NCI-H1417 (cell line): Measurements from ENCODE around the gene TRPV3.
"Not testable (repeated sequence)": the region's sequence is repeated elsewhere in the genome, so short reads cannot be mapped to it uniquely, and the experiment has no call there.

Experiments used
- DNase-seq, 3 experiments: peaks; one replicate each; lab custom pipeline; 2025; lab: John Stamatoyannopoulos, UW

The TRPV3 gene

DNA sequence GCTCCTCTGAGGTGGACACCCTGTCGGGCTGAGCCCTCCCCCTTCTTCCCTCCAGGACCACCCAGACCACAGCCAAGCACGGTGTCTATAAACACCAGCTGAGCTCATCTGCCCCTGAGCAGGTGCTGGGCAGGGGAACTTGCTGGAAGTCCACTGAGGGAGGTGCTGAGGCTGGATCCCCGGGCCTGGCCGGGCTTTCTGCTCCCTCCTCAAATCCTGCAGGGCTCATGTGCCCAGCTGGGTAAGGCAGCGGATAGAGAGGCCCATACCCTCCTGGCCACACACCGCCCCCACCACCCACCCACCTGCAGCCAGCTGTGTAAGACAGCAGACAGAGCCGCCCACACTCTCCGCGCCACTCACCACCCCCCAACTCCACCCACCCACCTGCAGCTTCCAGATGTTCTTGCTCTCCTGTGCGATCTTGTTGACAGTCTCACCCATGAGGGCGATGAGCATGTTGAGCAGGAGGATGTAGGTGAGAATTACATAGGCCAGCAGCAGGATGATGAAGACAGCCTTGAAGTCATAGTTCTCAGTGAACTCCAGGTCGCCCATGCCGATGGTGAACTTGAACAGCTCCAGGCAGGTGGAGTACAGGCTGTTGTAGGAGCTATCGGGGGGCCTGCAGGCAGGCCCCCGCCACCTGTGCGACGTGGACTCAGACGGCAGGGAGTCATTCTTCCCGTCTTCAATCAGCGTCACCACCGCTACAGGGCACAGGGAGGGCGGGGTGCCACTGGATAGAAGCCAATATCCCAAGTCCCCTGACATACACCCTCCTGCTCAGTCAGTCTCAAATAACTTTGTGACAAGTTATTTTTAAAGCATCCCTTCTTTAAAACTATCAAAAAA lies 15.9 kb upstream of the TRPV3 start:
- no peak for DNase-seq

DNA sequence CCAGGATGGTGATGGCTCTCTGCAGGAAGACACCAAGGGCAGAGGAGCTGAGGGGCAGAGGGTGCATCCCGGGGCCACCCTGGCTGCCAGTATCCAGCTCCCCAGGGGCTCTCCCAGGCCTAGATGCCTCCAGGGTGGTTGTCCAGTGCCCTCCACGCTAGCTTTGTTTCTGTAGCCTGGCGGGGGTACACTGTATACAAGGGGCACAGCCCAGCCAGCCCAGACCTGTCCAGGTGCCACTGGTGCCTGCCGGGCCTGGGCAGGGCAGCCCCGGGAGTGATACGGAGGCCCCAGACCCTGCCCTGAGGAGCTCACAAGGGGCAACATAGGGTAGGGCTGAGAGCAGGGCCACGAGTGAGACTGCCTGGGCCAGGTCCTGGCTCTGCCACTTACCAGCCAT lies 14.6 kb upstream of the TRPV3 start:
- DNase-seq: no peak

DNA sequence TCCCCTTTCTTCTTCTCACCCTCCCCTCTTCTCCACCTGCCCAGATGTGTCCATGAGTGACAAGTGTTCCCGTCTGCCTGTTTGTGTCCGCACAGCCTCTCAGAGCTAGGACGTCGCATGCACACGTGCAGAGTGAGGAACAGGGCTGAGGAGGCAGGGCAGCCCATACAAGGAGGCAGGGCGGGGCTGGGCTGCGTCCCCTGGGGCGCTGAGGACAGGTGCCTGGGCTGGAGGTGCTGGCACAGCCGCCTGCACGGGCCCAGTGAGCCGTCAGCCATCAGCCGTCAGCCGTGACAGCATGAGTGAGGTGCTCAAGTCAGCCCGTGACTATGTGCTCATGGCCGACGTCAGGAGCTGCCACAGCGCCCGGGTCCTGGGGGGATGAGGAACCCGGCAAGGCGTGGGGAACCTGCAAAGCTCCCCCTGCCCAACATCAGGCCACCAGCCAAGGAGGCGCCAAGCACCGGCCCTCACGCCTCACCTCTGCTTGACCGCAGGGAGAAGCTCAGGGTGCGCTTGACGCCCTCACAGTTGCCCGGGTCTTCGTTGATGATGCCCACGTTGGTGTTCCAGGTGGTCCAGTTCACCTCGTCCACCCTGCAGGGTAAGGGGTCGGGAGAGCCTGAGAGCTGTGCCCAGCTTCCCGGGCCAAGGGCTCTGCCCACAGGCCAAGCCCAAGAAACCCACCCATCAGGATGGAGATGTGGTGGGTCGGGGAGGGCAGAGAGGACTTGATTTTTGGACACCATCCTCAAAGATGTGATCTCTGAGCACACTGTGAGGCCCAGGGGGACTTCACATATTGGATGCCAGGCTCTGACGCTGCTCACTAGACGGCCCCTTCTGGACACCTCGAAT lies 13.7 kb upstream of the TRPV3 start:
- DNase-seq: peak in 1 of 3 experiments; percentile 77

DNA sequence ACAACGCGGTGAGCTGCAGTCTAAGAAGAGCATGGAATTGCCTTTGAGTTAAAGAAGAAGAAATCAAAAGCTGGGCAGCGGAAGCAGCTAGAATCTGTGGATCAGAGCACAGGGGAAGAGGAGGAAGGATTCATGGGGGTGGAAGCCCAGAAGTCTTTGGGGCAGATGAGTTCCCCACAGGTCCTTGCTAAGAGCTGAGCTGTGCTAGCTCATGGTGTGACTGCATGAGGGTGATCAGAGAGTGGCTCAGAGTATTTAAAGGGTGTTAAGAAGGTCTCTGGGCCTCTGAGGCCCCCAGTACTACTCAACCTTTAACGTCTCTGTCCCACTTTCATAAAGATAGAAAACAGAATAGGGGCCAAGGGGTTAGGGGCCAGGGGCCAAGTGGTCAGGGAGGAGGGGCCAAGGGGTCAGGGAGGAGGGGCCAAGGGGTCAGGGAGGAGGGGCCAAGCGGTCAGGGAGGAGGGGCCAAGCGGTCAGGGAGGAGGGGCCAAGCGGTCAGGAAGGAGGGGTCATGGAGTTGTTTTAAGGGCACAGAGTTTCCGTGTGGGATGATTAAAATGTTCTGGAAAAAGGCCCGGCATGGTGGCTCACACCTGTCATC lies 12.0 kb upstream of the TRPV3 start:
- no peak for DNase-seq

DNA sequence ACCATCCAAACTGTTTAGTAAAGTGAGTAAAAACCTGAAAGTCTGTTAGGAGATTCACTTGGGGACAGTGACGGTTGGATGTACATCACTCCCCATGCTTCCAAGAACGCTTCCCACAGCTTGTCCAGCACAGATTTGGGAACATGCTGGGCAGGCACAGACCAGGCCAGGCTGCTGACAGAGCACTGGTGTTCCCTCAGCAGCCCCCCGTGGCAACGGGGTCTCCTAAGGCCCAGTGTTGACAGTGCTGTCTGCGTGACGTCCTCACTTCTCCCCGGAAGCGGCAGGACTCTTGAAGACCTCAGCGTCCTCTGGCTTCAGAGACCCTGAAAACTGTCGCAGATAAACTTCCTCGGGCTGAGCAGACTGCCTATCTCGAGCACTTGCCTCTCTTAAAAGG lies 8.9 kb upstream of the TRPV3 start:
- no peak for DNase-seq

DNA sequence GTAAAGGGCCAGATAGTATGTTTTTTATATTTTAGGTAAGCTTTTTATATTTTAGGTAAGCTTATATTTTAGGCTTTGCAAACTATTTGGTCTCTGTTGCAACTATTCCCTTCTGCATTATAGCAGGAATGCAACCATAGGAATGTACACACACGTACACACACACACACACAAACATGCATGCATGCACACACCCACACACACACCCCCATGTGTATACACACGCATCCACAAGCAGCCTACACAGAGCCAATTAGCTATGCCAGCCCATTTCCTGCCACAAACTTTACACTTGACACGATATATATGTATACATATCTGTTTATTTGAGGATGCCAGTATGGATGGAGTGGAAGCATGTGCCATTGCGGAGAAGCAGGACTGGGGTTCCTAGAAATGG lies 7.5 kb upstream of the TRPV3 start:
- DNase-seq: no peak

DNA sequence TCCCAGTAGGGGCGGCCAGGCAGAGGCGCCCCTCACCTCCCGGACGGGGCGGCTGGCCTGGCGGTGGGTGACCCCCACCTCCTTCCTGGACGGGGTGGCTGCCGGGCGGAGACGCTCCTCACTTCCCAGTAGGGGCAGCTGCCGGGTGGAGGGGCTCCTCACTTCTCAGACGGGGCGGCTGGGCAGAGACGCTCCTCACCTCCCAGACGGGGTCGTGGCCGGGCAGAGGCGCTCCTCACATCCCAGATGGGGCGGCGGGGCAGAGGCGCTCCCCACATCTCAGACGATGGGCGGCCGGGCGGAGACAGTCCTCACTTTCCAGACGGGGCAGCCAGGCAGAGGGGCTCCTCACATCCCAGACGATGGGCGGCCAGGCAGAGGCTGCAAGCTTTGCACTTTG lies 6.6 kb upstream of the TRPV3 start:
- DNase-seq: not testable (repeated sequence)

DNA sequence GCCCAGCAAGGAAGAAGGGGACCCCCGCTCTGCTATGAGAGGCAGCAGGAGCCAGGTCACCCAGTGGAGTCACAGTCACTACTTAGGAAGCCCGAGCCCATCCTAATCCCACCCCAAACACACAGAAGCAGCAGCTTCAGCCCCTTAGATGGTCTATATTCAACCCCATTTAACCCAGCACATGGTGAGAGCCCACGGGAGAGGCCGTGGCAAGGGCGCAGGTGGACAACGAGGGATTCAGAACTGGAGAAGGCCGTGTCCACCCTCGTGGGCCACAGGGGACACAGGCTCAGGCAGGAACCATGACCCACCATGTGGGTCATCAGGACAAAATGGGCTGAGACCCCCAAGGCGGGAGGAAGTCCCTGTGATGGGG lies 1.6 kb upstream of the TRPV3 start:
- no peak for DNase-seq

DNA sequence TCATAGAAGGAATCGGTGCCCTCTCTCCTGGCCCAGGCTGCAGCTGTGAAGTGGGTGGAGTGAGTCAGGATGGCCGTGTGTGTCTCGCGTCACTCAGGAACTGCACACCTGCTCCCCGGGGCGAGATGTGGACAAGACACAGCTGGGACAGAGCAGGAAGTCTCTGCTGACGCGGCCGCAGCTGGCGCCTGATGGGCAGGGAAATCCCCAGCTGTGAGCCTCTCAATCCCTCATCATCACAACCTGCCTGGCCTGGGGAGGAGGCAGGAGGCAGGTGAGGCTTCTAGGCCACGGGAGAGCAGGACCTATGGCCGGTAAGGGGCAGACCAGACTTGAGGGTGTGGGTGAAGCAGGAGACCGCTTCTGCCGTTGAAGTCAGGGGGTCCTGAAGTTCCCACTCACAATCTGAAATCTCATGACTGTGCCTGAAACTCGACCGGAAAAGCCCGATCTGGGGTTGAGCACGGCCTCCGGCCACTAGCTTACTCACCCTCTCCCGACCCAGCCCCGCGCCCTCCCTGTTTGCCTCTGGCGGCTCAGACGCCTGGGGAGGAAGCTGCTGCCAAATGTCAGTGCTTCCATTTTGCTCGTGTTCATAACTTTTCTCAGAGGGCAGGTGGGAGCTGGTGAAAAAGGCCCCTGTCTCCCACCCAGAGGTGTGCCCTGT lies 1.1 kb upstream of the TRPV3 start:
- peak; percentile 15 to 62 (median 43) for DNase-seq

DNA sequence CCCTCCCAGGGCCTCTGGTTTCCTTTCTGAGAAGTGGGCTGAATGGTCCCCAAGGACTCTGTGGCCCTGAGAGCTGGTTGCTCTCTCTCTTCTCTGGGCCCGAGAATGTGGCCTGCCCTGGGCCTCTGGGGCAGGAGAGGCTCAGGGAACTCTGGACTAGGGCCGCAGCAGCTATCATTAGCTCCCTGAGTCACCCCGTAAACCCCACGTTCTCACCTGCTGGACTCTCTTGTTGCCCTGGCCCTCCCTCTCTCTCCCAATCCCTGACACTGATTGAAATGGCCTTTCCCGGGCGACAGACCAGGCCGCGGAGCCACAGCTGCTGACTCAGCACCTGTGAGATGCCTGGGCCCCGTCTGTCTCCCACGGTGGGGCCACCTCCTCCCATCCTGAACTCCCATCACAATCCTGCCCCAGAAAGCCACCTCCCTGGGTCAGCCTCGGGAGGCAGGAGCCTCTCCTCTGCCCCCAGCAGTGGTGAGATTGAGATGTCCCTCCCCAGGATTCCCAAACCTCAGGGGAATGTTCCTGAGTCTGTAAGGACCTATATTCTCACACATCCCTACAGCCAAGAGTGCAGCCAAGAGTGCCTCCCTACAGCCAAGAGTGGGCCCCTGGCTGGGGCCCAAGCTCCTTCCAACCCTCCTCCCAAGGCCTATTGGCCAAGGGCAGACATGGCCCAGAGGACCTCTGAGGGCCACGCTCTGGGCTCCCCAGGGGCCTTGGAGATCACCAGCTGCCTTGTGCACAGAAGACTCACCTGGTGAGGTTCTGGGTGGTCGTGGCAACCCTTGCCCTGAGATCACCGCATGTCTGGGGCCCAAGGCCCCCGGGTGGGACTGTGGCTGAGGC lies 470 bp downstream of the TRPV3 start:
- DNase-seq: no peak

DNA sequence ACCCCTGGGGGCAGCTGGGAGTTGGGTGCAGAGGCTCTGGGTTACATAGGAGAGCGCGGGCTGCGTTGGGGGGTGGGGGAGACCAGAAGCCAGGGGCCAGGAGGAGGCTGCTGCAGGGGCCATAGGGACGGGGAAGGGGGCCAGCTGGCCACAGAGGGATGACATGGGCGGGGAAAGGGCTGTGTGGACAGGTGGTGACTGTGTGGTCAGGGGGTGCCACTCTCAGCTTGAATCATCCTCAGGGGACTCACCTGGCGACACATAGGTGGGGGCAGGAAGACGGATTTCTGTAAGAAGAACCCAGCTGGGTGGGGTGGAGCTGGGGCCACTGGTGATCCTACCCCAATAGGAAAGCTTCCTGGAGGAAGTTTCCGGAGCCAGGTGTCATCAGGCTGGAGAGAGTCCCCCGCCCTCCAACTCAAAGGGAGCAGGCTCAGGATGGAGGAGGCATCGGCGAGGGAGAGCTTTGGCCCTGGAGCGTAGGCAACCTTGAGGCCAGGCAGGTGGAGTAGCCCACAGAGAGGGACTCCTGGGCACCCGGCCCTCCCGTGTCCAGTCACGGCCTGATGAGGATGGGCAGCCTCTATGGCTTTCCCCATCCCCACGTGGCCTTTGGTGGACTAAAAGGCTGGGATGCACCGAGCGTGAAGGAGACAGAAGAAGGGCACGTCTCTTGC lies 1.2 kb downstream of the TRPV3 start:
- no peak for DNase-seq

DNA sequence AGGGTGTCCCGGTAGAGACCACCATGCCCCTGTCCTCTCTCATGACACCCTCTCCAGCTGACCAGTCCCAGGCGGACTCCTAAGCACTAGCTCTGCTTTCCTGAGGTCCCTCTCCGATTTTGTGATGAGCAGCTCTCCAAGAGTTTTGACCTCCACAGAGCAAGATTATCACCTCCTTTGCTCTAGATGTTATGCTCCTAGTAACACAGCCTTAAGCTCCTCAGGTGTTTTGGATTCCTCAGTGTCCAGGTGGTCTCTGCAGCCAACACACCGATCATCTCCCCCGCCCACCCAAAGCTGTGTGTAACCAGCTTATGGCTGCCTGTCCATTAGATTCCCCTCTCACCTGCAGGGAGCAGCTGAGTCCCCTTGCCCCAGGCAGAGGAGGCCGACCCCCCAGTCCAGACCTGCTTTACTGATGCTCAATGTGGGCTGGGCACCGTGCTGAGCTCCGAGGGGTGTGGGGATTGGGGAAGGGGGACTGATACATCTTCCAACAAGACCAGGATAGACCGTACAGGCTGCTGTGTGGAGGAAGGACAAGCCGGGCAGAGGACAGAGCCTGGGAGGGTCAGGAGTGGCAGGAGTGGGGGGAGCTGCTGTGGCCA lies 2.3 kb downstream of the TRPV3 start:
- DNase-seq: no peak

DNA sequence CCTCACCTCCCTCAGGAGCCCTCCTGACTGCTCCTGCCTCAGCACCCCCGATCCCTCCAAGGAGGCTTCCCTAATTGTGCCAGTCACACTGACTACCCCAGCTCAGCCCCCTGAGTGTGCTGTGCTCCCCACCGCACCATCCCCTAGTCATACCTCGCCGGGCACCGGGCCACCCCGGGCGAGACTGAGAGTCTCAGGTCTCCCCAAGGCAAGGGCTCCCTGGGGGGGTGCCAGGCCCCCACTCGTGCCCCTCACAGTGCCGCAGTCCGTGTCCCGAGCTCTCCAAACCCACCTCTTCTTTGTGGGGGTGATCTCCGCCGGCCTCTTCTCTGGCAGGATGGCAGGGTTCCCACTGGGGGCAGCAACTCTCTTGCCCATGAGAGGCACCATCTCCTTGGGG lies 3.2 kb downstream of the TRPV3 start:
- no peak for DNase-seq

DNA sequence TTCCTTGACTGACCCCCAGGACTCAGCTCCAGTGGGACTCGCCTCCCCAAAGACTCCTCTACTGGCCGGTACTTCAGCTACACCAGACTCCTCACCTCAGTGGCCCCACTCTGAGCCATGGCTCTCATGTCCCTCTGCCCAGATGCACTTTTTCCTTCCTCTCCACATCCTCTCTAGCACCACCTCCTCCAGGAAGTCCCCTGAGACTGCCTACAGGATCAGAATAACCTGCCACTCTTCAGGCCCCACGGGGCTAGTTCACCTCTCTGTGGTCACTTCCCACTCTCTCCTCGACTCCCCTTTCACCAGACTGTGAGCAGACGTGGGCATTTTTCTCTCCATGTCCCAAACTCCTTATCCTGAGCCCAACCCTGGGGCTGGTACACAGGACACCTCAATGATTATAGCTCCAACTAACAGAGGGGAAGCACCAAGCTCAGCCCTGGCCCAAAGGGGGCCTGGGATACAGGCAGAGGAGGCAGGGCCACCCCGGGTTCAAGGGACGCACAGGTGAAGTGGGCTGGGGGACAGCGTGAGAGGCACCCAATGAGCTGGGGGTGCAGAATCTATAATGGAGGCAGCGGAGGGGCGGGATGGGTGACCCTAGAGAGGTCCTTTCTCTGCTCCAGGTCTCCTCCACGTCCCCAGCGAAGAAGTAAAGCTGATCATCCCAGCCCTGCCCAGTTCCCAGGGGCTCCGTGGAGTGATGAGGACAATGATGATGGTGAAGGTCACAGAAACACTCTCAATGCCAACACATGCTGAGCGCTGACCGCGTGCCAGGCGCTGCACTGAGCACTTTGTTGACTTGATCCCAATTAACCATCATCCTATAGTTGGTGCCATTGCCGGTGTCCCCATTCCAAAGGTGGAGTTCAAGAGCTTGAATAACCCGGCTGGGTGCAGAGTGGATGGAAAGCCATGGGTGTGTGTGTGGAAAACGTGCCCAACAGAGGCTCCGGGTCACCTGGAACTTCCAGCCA lies 3.9 kb downstream of the TRPV3 start:
- DNase-seq: no peak

DNA sequence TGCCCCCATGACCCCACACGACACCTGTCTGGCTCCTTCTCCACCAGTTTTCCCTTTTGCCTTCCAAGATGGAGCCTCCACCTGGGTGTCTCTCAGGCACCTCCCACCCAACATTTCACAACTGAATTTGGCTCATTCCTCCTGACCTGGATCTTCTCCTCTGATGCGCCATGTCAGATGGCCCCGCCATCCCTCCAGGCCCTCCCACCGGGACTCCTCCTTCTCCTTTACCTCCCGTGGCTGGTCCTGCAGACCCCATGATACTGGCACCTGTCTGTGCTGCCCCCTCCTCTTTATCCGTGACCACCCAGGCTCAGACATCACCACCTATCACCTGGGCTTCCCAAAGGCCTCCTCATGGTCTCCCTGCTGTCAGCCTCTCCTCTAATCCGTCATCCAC lies 4.7 kb downstream of the TRPV3 start:
- no peak for DNase-seq

DNA sequence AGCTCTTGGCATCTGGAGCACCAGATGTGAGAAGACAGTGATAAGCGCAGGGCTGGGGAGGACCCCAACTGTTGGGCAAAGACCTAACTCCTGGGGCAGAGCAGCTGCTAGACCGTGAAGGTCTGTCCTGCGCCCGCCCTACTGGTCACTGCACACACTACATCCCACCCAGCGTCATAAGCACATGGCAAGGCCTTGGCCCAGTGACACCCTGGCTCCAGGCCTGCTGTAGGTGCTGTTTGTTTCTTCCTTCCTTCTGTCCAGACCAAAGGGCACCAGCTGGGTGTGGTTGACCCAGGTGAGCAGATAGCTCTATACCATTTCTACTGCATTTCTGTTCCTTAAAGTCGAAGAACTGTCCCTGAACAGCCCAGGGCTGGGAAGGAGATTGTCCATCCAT lies 6.4 kb downstream of the TRPV3 start:
- no peak for DNase-seq

DNA sequence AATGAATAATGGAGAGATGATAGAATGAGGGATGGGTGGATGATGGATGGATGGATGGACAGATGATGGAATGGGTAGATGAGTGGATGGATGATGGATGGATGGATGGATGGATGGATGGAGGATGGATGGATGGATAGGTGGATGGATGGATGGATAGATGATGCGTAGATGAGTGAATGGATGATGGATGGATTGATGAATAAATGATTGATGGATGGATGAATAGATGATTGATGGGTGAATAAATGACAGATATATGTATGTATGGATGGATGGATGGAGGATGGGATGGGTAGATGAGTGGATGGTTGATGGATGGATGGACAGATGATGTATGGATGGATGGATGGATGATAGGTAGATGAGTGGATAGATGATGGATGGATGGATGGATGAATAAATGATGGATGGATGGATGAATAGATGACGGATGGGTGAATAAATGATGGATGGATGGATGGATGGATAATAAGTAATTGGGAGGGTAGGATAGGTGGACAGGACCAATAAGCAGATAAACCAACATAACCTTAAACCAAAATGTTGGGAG lies 7.9 kb downstream of the TRPV3 start:
- no peak for DNase-seq

DNA sequence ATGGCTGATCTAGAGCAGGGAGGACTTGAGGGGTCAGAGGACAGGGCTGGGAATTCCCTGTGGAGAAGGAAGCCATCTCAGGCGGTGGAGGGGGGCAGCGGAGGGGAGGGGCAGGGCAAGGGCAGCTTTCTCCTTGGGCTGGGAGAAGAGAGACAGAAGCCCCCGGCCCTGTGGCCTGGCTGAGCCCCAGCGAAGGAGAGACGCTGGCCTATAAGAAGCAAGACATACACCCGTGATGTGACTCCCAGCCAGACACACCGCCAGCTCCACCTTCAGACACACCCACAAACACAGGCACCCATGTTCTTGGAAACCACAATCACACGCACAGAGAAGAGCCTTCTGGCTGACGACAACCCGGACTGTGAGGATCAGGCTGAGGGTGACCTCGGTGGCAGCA lies 10.0 kb downstream of the TRPV3 start:
- no peak for DNase-seq

DNA sequence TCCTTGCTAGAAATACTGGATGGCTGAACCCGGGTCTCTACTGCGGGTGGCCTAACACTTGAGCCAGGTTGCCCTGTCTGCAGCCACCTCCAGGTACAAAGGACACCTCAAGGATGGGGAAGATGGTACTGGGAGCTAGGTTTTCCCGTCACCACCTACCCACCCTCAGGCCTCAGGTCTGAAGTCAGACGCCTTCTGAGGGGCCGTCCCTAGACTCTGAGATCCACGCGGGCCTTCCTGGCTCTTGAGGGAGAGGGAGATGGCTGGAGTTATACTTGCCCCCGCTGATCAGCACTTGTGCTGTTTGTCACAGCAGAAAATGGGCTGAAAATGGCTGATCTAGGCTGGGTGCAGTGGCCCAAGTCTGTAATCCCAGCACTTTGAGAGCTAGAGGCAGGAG lies 10.6 kb downstream of the TRPV3 start:
- no peak for DNase-seq
